G401 (cell line): ENCODE results near the gene CLDN25. TPM values are rescaled to one million over a fixed set of nuclear protein-coding genes. Genes with fewer than 3 reads are reported as not detected.
A peak's percentile ranks its signal among the peaks of the same experiment; 100 is the strongest.
"Not testable (repeated sequence)": the region's sequence is repeated elsewhere in the genome, so short reads cannot be mapped to it uniquely, and the experiment has no call there.

Source experiments
- DNase-seq: peaks from one replicate; pipeline ENCODE4 v3.0.0-alpha.2; 2015; ENCODE audit warnings: low spot score
- in situ Hi-C: cut with HindIII; loops from 2 replicates; pipeline ENCODE4 v1.10.0; 2016; ENCODE audit warnings: low sequenced_read_pairs, mixed read lengths
- total RNA-seq: library from RNA; depleted of rRNA; stranded (reverse); fragments of >200 nt; shearing (Covaris generic); gene quantifications from 2 replicates; pipeline ENCODE4 v1.2.3, GENCODE V29; 2014; rRNA removed

The CLDN25 gene
- total RNA-seq = not detected in 2 replicates

- DNase-seq = no peak
- in situ Hi-C loops = no loop called here
Observed at GRCh38 chr11:113779496-113779895, at the start of gene CLDN25. Gene CLDN25, plus strand, starts transcription at chr11:113779796. Its CDS starts 0 bp downstream, at chr11:113779796.

- DNase-seq = peak; percentile 73
- in situ Hi-C loops = no loop called here
Observed at GRCh38 chr11:113730887-113731726, 48.5 kb upstream of the CLDN25 start.

- in situ Hi-C loops = no loop called here
- DNase-seq = no peak
Observed at GRCh38 chr11:113732092-113732491, 47.5 kb upstream of the CLDN25 start.

GRCh38 chr11:113736323-113736722 lies 43.3 kb upstream of the CLDN25 start:
- in situ Hi-C loops = no loop called here
- no peak for DNase-seq

GRCh38 chr11:113752932-113753331 lies 26.7 kb upstream of the CLDN25 start:
- DNase-seq = no peak
- in situ Hi-C loops = no loop called here

- no peak for DNase-seq
- in situ Hi-C loops = no loop called here
Observed at GRCh38 chr11:113760241-113760640, 19.4 kb upstream of the CLDN25 start.

- in situ Hi-C loops, DNase-seq: not testable (repeated sequence)
Observed at GRCh38 chr11:113763040-113763439, 16.6 kb upstream of the CLDN25 start.

GRCh38 chr11:113764527-113765219 lies 14.9 kb upstream of the CLDN25 start:
- in situ Hi-C loops = no loop called here
- DNase-seq = no peak

- in situ Hi-C loops = no loop called here
- no peak for DNase-seq
Observed at GRCh38 chr11:113771964-113772363, 7.6 kb upstream of the CLDN25 start.

- DNase-seq = no peak
- in situ Hi-C loops = no loop called here
Observed at GRCh38 chr11:113773092-113773415, 6.5 kb upstream of the CLDN25 start.

- peak; percentile 94 for DNase-seq
- in situ Hi-C loops = no loop called here
Observed at GRCh38 chr11:113773416-113774173, 6.0 kb upstream of the CLDN25 start, which contains the start of gene ZW10. Gene ZW10, minus strand, starts transcription at chr11:113773692. Its CDS starts 26 bp downstream, at chr11:113773666.

GRCh38 chr11:113774174-113774503 lies 5.5 kb upstream of the CLDN25 start:
- no peak for DNase-seq
- in situ Hi-C loops = no loop called here

GRCh38 chr11:113778111-113778910 lies 1.3 kb upstream of the CLDN25 start:
- in situ Hi-C loops = no loop called here
- peak; percentile 91 for DNase-seq

GRCh38 chr11:113781682-113782081 lies 2.1 kb downstream of the CLDN25 start:
- in situ Hi-C loops = no loop called here
- DNase-seq = peak; percentile 94

GRCh38 chr11:113782134-113782533 lies 2.5 kb downstream of the CLDN25 start:
- in situ Hi-C loops = no loop called here
- no peak for DNase-seq

GRCh38 chr11:113789016-113789415 lies 9.4 kb downstream of the CLDN25 start:
- DNase-seq, in situ Hi-C loops: not testable (repeated sequence)

- in situ Hi-C loops = no loop called here
- no peak for DNase-seq
Observed at GRCh38 chr11:113789675-113790320, 10.2 kb downstream of the CLDN25 start.

GRCh38 chr11:113796663-113797259 lies 17.2 kb downstream of the CLDN25 start:
- peak; percentile 82 for DNase-seq
- in situ Hi-C loops = no loop called here
